ENCODE measurements around the gene TSPAN11. TPM values are rescaled to one million over a fixed set of nuclear protein-coding genes. Genes with fewer than 3 reads are reported as not detected.
"Not testable (repeated sequence)": the region's sequence is repeated elsewhere in the genome, so short reads cannot be mapped to it uniquely, and the experiment has no call there.

TSPAN11 gene
- polyA plus RNA-seq, 6 donors from 2014 or later = not detected

DNA sequence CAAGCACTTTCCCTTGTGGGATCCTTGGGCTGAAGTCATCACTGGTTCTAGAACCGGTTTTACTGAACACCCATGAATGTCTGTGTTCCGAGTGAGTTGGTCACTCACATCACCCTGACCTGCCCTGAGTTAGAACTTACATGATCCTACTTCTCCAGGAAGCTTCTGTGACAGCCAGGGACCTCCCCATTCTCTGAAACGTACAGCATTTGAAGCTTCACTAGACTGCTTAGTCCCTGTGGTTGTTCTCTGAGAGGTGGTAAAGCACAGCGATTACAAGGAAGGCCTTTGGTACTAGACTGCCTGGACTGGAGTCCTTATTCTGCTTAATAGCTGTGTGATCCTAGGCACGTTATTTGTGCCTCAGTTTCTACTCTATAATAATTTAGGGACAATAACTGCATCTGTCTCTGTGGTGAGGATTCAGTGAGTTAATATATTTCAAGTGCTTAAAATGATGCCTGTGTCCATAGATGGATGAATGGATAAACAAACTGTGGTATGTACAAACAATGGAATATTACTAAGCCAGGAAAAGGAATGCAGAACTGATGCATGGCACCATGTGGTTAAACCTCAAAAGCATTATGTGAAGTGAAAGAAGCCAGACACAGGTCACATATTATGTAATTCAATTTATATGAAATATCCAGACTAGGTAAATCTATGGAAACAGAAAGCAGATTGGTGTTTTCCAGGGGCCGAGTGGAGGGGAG lies 92.4 kb downstream of the TSPAN11 start:
- DNase-seq = no peak
- H3K4me3 Mint-ChIP-seq = no peak overlapping the region
- peaks cover 0 to 4% (median 0%) of the 10 kb centered on the region in 7 donors for H3K9me3 Mint-ChIP-seq
- H3K27ac Mint-ChIP-seq = no peak overlapping the region
- H3K4me1 Mint-ChIP-seq = no peaks in the 10 kb centered on the region
- no peak for ATAC-seq (ENCODE audit: low read depth in 2 of 2)
- no peaks in the 10 kb centered on the region for H3K36me3 Mint-ChIP-seq
- H3K27me3 Mint-ChIP-seq = peaks cover 0 to 4% (median 0%) of the 10 kb centered on the region in 3 donors

- Mint-ChIP-seq H3K9me3 (peaks cover 0 to 4% (median 0%) of the 10 kb centered on the region in 7 donors), H3K27ac (no peak overlapping the region), H3K4me3 (no peak overlapping the region), H3K36me3 (no peaks in the 10 kb centered on the region), H3K27me3 (peaks cover 0 to 4% (median 0%) of the 10 kb centered on the region in 3 donors), H3K4me1 (no peaks in the 10 kb centered on the region)
- ATAC-seq (ENCODE audit: low read depth in 2 of 2) (no peak), DNase-seq (no peak)
These were observed 93.0 kb downstream of the TSPAN11 start for GRCh38 chr12:31019561-31019960.

GRCh38 chr12:31019976-31020375 lies 93.4 kb downstream of the TSPAN11 start:
- Mint-ChIP-seq H3K4me3 (no peak overlapping the region), H3K27me3 (peaks cover 0 to 4% (median 0%) of the 10 kb centered on the region in 3 donors), H3K36me3 (no peaks in the 10 kb centered on the region), H3K9me3 (peaks cover 0 to 4% (median 0%) of the 10 kb centered on the region in 7 donors), H3K27ac (no peak overlapping the region), H3K4me1 (no peaks in the 10 kb centered on the region)
- ATAC-seq (ENCODE audit: low read depth in 2 of 2) = no peak
- no peak for DNase-seq

- peaks cover 0 to 4% (median 0%) of the 10 kb centered on the region in 3 donors for H3K27me3 Mint-ChIP-seq
- ATAC-seq (ENCODE audit: low read depth in 2 of 2) (no peak), DNase-seq (no peak)
These were observed 94.0 kb downstream of the TSPAN11 start for GRCh38 chr12:31020385-31021166.

DNA sequence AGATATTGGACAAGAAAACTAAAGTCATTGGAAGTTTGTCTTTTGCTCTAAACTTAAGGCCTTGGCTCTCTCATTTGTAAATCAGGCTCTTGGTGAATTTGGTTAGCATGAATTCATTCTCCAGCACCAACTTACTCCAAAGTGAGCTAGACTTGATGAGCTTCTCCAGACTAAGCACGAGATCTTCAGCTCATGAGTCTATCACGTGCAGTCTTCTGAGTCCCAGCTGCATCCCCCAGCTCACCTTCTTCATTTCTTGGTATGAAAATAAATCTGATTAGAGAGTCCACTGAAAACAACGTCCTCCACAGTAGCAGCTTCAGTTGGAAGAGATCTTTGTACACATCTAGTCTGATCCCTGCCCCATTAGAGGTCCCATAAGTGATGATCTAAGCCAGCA lies 94.6 kb downstream of the TSPAN11 start:
- Mint-ChIP-seq H3K36me3 (no peaks in the 10 kb centered on the region), H3K27ac (no peak overlapping the region), H3K27me3 (peaks cover 0 to 4% (median 0%) of the 10 kb centered on the region in 3 donors), H3K4me3 (no peak overlapping the region), H3K9me3 (peaks cover 0 to 4% (median 0%) of the 10 kb centered on the region in 7 donors), H3K4me1 (no peaks in the 10 kb centered on the region)
- ATAC-seq (ENCODE audit: low read depth in 2 of 2) = no peak
- no peak for DNase-seq

More at GRCh38 chr12:31020385-31021166, 94.0 kb downstream of the TSPAN11 start:
- Mint-ChIP-seq H3K27ac (no peak overlapping the region), H3K4me1 (no peaks in the 10 kb centered on the region), H3K36me3 (no peaks in the 10 kb centered on the region), H3K9me3 (peaks cover 0 to 4% (median 0%) of the 10 kb centered on the region in 7 donors), H3K4me3 (no peak overlapping the region)

GRCh38 chr12:31021809-31022494 lies 95.4 kb downstream of the TSPAN11 start:
- peaks cover 0 to 4% (median 0%) of the 10 kb centered on the region in 7 donors for H3K9me3 Mint-ChIP-seq
- H3K4me1 Mint-ChIP-seq = no peaks in the 10 kb centered on the region
- H3K27me3 Mint-ChIP-seq = peaks cover 0 to 4% (median 0%) of the 10 kb centered on the region in 3 donors
- no peak overlapping the region for H3K4me3 Mint-ChIP-seq
- DNase-seq = no peak
- ATAC-seq (ENCODE audit: low read depth in 2 of 2) = no peak
- no peaks in the 10 kb centered on the region for H3K36me3 Mint-ChIP-seq
- no peak overlapping the region for H3K27ac Mint-ChIP-seq

DNA sequence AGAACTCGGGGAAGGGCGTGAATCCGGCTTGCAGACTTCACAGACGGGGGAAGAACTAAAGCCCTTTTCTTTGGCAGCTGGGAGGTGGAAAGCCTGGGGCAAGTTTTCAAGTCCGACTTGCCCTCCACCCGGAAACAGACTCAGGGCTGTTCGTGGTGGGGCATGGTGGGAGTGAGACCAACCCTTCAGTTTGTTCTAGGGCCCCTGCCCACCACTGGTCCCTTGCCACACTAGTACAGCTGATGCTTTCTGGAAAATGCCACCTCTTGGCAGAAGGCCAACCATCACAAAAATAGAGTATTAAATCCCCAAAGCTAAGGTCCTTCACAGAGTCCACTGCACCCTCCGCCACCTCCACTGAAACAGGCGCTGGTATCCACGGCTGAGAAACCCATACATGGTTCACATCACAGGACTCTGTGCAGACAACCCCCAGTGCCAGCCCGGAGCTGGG lies 96.8 kb downstream of the TSPAN11 start:
- Mint-ChIP-seq H3K9me3 (peaks cover 0 to 8% (median 3%) of the 10 kb centered on the region in 7 donors), H3K27me3 (peaks cover 0 to 4% (median 0%) of the 10 kb centered on the region in 3 donors), H3K27ac (peak overlapping the region in 1 of 6 donors; percentile 70), H3K4me3 (no peak overlapping the region), H3K4me1 (no peaks in the 10 kb centered on the region), H3K36me3 (no peaks in the 10 kb centered on the region)
- DNase-seq (no peak), ATAC-seq (ENCODE audit: low read depth in 2 of 2) (no peak)

DNA sequence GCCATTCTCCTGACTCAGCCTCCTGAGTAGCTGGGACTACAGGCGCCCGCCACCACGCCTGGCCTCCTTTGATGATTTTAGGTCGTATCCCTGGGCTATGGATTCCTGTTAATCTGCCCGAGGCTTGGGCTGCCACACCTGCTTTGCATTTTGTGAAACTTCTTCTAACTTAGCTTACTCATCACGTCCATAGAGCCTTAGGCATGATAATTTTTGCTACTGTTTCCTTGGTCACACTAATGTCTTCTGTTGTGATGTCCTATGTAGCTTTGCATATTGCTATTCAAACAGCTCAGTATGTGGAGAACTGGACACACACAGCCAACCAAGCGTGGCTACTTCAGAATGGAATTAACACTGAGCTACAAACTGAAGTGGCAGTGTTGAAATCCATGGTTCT lies 99.7 kb downstream of the TSPAN11 start:
- Mint-ChIP-seq H3K27me3 (peaks cover 0 to 4% (median 0%) of the 10 kb centered on the region in 3 donors), H3K4me1 (no peaks in the 10 kb centered on the region), H3K4me3 (no peak overlapping the region), H3K9me3 (peaks cover 0 to 8% (median 3%) of the 10 kb centered on the region in 7 donors), H3K27ac (no peak overlapping the region), H3K36me3 (no peaks in the 10 kb centered on the region)
- ATAC-seq (ENCODE audit: low read depth in 2 of 2) (no peak), DNase-seq (no peak)

- ATAC-seq (ENCODE audit: low read depth in 2 of 2); H3K4me1 Mint-ChIP-seq; DNase-seq; H3K27me3 Mint-ChIP-seq; H3K4me3 Mint-ChIP-seq; H3K36me3 Mint-ChIP-seq; H3K9me3 Mint-ChIP-seq: not testable (repeated sequence)
- peak overlapping the region in 1 of 6 donors; percentile 23 for H3K27ac Mint-ChIP-seq
These were observed 100.5 kb downstream of the TSPAN11 start for GRCh38 chr12:31027006-31027405.

DNA sequence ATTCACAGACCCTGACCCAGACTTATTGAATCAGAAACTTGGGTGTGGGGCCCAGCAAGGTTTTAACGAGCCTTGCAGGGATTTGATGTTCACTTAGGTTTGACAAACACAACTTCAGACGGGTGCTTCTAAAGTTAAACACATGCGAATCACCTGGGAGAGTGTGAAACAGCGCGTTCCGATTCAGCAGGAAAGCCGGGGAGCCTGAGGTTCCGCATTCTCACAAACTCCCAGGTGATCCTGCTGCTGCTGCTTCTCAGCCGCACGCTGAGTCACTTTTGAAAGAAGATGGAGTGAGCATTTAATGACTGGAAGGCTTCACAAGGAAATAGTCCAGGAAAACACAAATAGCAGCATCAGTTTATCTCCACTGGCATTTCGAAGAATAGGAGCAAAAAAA lies 102.9 kb downstream of the TSPAN11 start:
- no peak for ATAC-seq (ENCODE audit: low read depth in 2 of 2)
- no peak for DNase-seq
- Mint-ChIP-seq H3K27me3 (no peaks in the 10 kb centered on the region), H3K4me1 (no peaks in the 10 kb centered on the region), H3K9me3 (peaks cover 0 to 8% (median 3%) of the 10 kb centered on the region in 7 donors), H3K4me3 (no peak overlapping the region), H3K36me3 (no peaks in the 10 kb centered on the region), H3K27ac (no peak overlapping the region)

- peak overlapping the region in 1 of 6 donors; percentile 66 for H3K27ac Mint-ChIP-seq
- no peaks in the 10 kb centered on the region for H3K27me3 Mint-ChIP-seq
- ATAC-seq (ENCODE audit: low read depth in 2 of 2) (no peak), DNase-seq (no peak)
- H3K4me1 Mint-ChIP-seq = no peaks in the 10 kb centered on the region
- no peak overlapping the region for H3K4me3 Mint-ChIP-seq
- H3K9me3 Mint-ChIP-seq = peaks cover 0 to 8% (median 3%) of the 10 kb centered on the region in 7 donors
- H3K36me3 Mint-ChIP-seq = no peaks in the 10 kb centered on the region
These were observed 103.5 kb downstream of the TSPAN11 start for GRCh38 chr12:31029916-31030562.

DNA sequence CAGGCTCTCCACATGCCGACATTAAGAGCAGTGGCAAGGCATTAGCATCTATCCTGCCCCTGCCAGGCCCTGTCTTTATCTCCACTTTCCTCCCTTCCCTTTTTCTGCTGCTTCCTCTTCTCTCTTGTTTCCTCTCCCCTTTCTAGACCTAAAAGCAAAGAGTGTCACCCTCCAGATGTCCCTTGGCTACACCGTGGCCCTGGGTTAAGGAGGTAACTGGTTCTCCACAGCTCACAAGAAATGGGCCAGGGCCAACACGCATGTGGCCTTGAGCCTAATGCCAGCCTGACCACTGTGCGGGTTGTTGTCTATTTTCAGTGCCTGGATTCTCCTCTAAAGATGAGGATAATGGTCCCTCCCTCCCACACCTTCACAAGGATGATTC lies 105.4 kb downstream of the TSPAN11 start:
- Mint-ChIP-seq H3K36me3 (no peaks in the 10 kb centered on the region), H3K9me3 (peaks cover 0 to 4% (median 3%) of the 10 kb centered on the region in 7 donors), H3K27me3 (peaks cover 0 to 11% (median 6%) of the 10 kb centered on the region in 3 donors), H3K27ac (no peak overlapping the region), H3K4me1 (no peaks in the 10 kb centered on the region), H3K4me3 (no peak overlapping the region)
- DNase-seq (no peak), ATAC-seq (ENCODE audit: low read depth in 2 of 2) (no peak)

- H3K4me3 Mint-ChIP-seq = no peak overlapping the region
- H3K4me1 Mint-ChIP-seq = no peaks in the 10 kb centered on the region
- peaks cover 0 to 11% (median 6%) of the 10 kb centered on the region in 3 donors for H3K27me3 Mint-ChIP-seq
- ATAC-seq (ENCODE audit: low read depth in 2 of 2) (no peak), DNase-seq (no peak)
- H3K36me3 Mint-ChIP-seq = no peaks in the 10 kb centered on the region
- no peak overlapping the region for H3K27ac Mint-ChIP-seq
- H3K9me3 Mint-ChIP-seq = no peaks in the 10 kb centered on the region
These were observed 106.6 kb downstream of the TSPAN11 start for GRCh38 chr12:31033146-31033545.

Data from naive B cell (primary cell).